CD4-positive, CD25-positive, alpha-beta regulatory T cell (primary cell): ENCODE results near the gene GBE1. TPM values are rescaled to one million over a fixed set of nuclear protein-coding genes. Genes with fewer than 3 reads are reported as not detected.
A peak's percentile ranks its signal among the peaks of the same experiment; 100 is the strongest.

ENCODE experiments used
- ATAC-seq, 2 donors: fragments of 150-1000 bp; cut with Tn5 transposase; one replicate each; pipeline ENCODE4 v1.10.0; 2021; ENCODE audit warnings: low read depth in 2 of 2, moderate number of reproducible peaks in 2 of 2, moderate library complexity in 1 of 2
- DNase-seq, 3 donors: peaks; one replicate each; pipeline versions ENCODE4 v3.0.0 to v3.0.0-alpha.2; 2012 to 2022; ENCODE audit warnings: mixed read lengths in 1 of 3
- H3K27ac ChIP-seq: one replicate; pipeline ENCODE4 v1.7.0; 2013; ENCODE audit warnings: mild to moderate bottlenecking, low read length; ENCODE audit not compliant: insufficient read depth, poor library complexity, severe bottlenecking
- H3K27me3 ChIP-seq: one replicate; pipeline ENCODE4 v1.7.0; 2013; ENCODE audit warnings: low read length; ENCODE audit not compliant: control insufficient read depth, insufficient read depth
- H3K36me3 ChIP-seq: one replicate; pipeline ENCODE4 v1.7.0; 2013; ENCODE audit warnings: mild to moderate bottlenecking, low read length, moderate library complexity; ENCODE audit not compliant: control insufficient read depth, insufficient read depth
- H3K4me1 ChIP-seq: 2 replicates; pipeline ENCODE4 v1.7.0; 2013; ENCODE audit warnings: mild to moderate bottlenecking, low read length; ENCODE audit not compliant: insufficient read depth, control insufficient read depth, poor library complexity, severe bottlenecking
- H3K4me3 ChIP-seq: one replicate; pipeline ENCODE4 v1.7.0; 2013; ENCODE audit warnings: low read depth, mild to moderate bottlenecking, low read length, moderate library complexity
- H3K9me3 ChIP-seq, 2 experiments: 1 replicate in 1 of 2; 2 replicates in 1 of 2; pipeline ENCODE4 v1.7.0; 2013; ENCODE audit warnings: low read length in 2 of 2, mild to moderate bottlenecking in 1 of 2, moderate library complexity in 1 of 2; ENCODE audit not compliant: control insufficient read depth in 2 of 2
- H3K27ac Mint-ChIP-seq, 3 donors: one replicate each; pipeline ENCODE4 v1.8.0; 2020 to 2022; ENCODE audit warnings: mild to moderate bottlenecking in 3 of 3, mixed read lengths in 3 of 3, moderate library complexity in 2 of 3
- H3K27me3 Mint-ChIP-seq: one replicate; pipeline ENCODE4 v1.8.0; 2022; ENCODE audit warnings: mild to moderate bottlenecking, mixed read lengths
- H3K36me3 Mint-ChIP-seq: one replicate; pipeline ENCODE4 v1.8.0; 2020; ENCODE audit warnings: mixed read lengths
- H3K4me1 Mint-ChIP-seq, 4 donors: one replicate each; pipeline ENCODE4 v1.8.0; 2020 to 2022; ENCODE audit warnings: mixed read lengths in 4 of 4, mild to moderate bottlenecking in 1 of 4
- H3K4me3 Mint-ChIP-seq, 4 donors: one replicate each; pipeline ENCODE4 v1.8.0; 2020 to 2022; ENCODE audit warnings: mild to moderate bottlenecking in 4 of 4, mixed read lengths in 4 of 4, moderate library complexity in 3 of 4
- H3K9me3 Mint-ChIP-seq, 7 donors: one replicate each; pipeline ENCODE4 v1.8.0; 2020 to 2022; ENCODE audit warnings: mixed read lengths in 7 of 7, mild to moderate bottlenecking in 3 of 7, moderate library complexity in 2 of 7
- polyA plus RNA-seq, 4 donors: library from polyadenylated mRNA; unstranded; fragments of 300-500 nt; fragmentation: Illumina TruSeq; gene quantifications; one replicate each; pipeline ENCODE4 v1.2.3, GENCODE V29; 2021
- total RNA-seq: library from RNA; stranded (reverse); gene quantifications from one replicate; pipeline ENCODE4 v1.2.3, GENCODE V29; 2022

GBE1 gene
- total and polyA plus RNA-seq, 5 donors from 2014 or later = 5.2 to 9.7 (median 8.6) TPM

GRCh38 chr3:81651139-81651538, 110.3 kb downstream of the GBE1 start:
- DNase-seq (no peak), ATAC-seq (no peak)
- Mint-ChIP-seq H3K4me1 (no peaks in the 10 kb centered on the region), H3K27me3 (no peaks in the 10 kb centered on the region), H3K36me3 (no peaks in the 10 kb centered on the region), H3K9me3 (no peaks in the 10 kb centered on the region), H3K4me3 (no peak overlapping the region), H3K27ac (no peak overlapping the region)
- Histone ChIP-seq H3K9me3 (no peaks in the 10 kb centered on the region), H3K27me3 (no peaks in the 10 kb centered on the region), H3K36me3 (no peaks in the 10 kb centered on the region), H3K4me3 (no peak overlapping the region), H3K4me1 (no peaks in the 10 kb centered on the region), H3K27ac (no peak overlapping the region)

DNA sequence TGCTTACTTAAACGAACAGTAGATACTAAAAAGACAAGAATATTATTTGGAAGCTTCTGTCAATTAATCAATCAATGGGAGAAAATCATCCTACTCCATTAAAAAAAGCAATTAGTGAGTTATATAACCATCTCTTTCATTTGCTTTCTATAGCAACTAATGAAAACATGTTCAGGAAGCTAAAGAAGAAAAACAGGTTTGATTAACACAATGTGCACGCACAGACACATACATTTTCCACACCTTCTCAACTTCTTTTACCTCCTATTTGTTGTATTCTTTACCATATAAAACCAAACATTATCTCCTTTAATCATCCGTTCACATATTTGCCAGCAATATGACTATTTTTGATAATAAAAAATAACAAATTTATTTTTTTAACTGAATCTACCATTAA, 111.3 kb downstream of the GBE1 start:
- DNase-seq = no peak
- Histone ChIP-seq H3K27ac (no peak overlapping the region), H3K4me3 (no peak overlapping the region), H3K36me3 (no peaks in the 10 kb centered on the region), H3K9me3 (no peaks in the 10 kb centered on the region), H3K4me1 (no peaks in the 10 kb centered on the region), H3K27me3 (no peaks in the 10 kb centered on the region)
- Mint-ChIP-seq H3K9me3 (no peaks in the 10 kb centered on the region), H3K36me3 (no peaks in the 10 kb centered on the region), H3K4me1 (no peaks in the 10 kb centered on the region), H3K27ac (no peak overlapping the region), H3K27me3 (no peaks in the 10 kb centered on the region), H3K4me3 (no peak overlapping the region)
- no peak for ATAC-seq

DNA sequence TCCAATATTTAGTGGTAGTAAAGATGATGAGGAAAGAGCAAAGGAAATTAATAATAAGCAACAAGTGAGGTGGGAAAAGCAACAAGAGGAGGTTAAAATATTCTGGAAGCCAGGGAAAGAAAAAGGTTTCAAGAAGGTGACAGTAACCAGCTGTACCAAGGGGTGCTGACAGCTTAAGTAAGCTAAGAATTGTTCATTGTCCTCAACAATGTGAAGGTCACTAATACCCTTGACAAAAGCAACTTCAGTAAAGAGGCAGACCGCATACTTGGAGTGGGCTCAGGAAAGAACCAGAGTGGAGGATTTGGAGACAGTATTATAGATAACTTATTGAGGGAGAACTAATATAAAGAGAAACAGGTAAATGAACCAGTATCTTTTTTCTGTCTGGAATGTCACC, 116.2 kb downstream of the GBE1 start:
- Mint-ChIP-seq H3K27ac (no peak overlapping the region), H3K27me3 (no peaks in the 10 kb centered on the region), H3K9me3 (peaks cover 0 to 2% (median 0%) of the 10 kb centered on the region in 7 donors), H3K4me3 (no peak overlapping the region), H3K36me3 (no peaks in the 10 kb centered on the region), H3K4me1 (no peaks in the 10 kb centered on the region)
- ATAC-seq (no peak), DNase-seq (no peak)
- no peaks in the 10 kb centered on the region for H3K36me3 ChIP-seq
- no peaks in the 10 kb centered on the region for H3K4me1 ChIP-seq
- no peak overlapping the region for H3K27ac ChIP-seq
- H3K9me3 ChIP-seq = no peaks in the 10 kb centered on the region
- no peaks in the 10 kb centered on the region for H3K27me3 ChIP-seq
- no peak overlapping the region for H3K4me3 ChIP-seq

GRCh38 chr3:81643721-81644120, 117.7 kb downstream of the GBE1 start:
- Mint-ChIP-seq H3K4me1 (no peaks in the 10 kb centered on the region), H3K9me3 (peaks cover 0 to 2% (median 0%) of the 10 kb centered on the region in 7 donors), H3K27me3 (no peaks in the 10 kb centered on the region), H3K4me3 (no peak overlapping the region), H3K36me3 (no peaks in the 10 kb centered on the region), H3K27ac (no peak overlapping the region)
- ATAC-seq (no peak), DNase-seq (no peak)
- Histone ChIP-seq H3K36me3 (no peaks in the 10 kb centered on the region), H3K27ac (no peak overlapping the region), H3K9me3 (no peaks in the 10 kb centered on the region), H3K4me3 (no peak overlapping the region), H3K27me3 (no peaks in the 10 kb centered on the region), H3K4me1 (no peaks in the 10 kb centered on the region)

DNA sequence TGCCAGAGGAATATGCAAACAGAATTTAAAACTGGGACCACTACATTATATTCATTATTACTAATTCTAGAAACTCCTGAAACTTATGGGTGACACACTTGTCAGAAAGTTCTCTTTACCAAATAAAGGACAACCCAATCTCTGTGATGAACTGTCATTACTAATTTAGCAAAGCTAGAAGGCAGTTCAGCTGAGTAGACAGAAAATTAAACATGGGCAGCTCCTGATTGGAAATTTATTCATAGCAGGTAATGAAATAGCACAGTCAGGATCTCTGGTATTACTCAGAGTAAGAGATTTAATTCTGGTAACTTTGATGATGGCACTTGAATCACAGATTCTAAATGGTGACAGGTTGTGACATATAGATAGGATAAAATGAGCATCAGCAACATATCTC, 123.0 kb downstream of the GBE1 start:
- no peaks in the 10 kb centered on the region for H3K36me3 Mint-ChIP-seq
- no peaks in the 10 kb centered on the region for H3K36me3 ChIP-seq
- no peaks in the 10 kb centered on the region for H3K9me3 ChIP-seq
- DNase-seq (no peak), ATAC-seq (no peak)
- H3K4me3 Mint-ChIP-seq = no peak overlapping the region
- H3K27me3 ChIP-seq = no peaks in the 10 kb centered on the region
- no peak overlapping the region for H3K27ac ChIP-seq
- peaks cover 0 to 3% (median 0%) of the 10 kb centered on the region in 7 donors for H3K9me3 Mint-ChIP-seq
- H3K27ac Mint-ChIP-seq = no peak overlapping the region
- no peaks in the 10 kb centered on the region for H3K4me1 Mint-ChIP-seq
- no peak overlapping the region for H3K4me3 ChIP-seq
- no peaks in the 10 kb centered on the region for H3K4me1 ChIP-seq
- H3K27me3 Mint-ChIP-seq = no peaks in the 10 kb centered on the region

- H3K27ac Mint-ChIP-seq = peak overlapping the region in 1 of 3 donors; percentile 52
- H3K27me3 Mint-ChIP-seq = no peaks in the 10 kb centered on the region
- H3K4me3 Mint-ChIP-seq = no peak overlapping the region
- ATAC-seq = no peak
- Histone ChIP-seq H3K27me3 (no peaks in the 10 kb centered on the region), H3K9me3 (no peaks in the 10 kb centered on the region), H3K4me3 (no peak overlapping the region), H3K36me3 (no peaks in the 10 kb centered on the region), H3K4me1 (no peaks in the 10 kb centered on the region), H3K27ac (no peak overlapping the region)
- H3K9me3 Mint-ChIP-seq = peaks cover 0 to 7% (median 0%) of the 10 kb centered on the region in 7 donors
- H3K36me3 Mint-ChIP-seq = peaks cover 6% of the 10 kb centered on the region
- no peaks in the 10 kb centered on the region for H3K4me1 Mint-ChIP-seq
- DNase-seq = no peak
Measured at GRCh38 chr3:81632659-81633058, 128.8 kb downstream of the GBE1 start.

GRCh38 chr3:81624756-81625155, 136.7 kb downstream of the GBE1 start:
- Histone ChIP-seq H3K36me3 (no peaks in the 10 kb centered on the region), H3K9me3 (no peaks in the 10 kb centered on the region), H3K4me3 (no peak overlapping the region), H3K4me1 (no peaks in the 10 kb centered on the region), H3K27ac (no peak overlapping the region), H3K27me3 (no peaks in the 10 kb centered on the region)
- ATAC-seq (no peak), DNase-seq (no peak)
- Mint-ChIP-seq H3K27me3 (no peaks in the 10 kb centered on the region), H3K4me1 (no peaks in the 10 kb centered on the region), H3K9me3 (no peaks in the 10 kb centered on the region), H3K4me3 (no peak overlapping the region), H3K27ac (no peak overlapping the region), H3K36me3 (no peaks in the 10 kb centered on the region)

GRCh38 chr3:81622395-81622794, 139.1 kb downstream of the GBE1 start:
- no peak overlapping the region for H3K4me3 Mint-ChIP-seq
- H3K27ac Mint-ChIP-seq = no peak overlapping the region
- no peaks in the 10 kb centered on the region for H3K9me3 Mint-ChIP-seq
- Histone ChIP-seq H3K4me3 (no peak overlapping the region), H3K27ac (no peak overlapping the region), H3K4me1 (no peaks in the 10 kb centered on the region), H3K9me3 (no peaks in the 10 kb centered on the region), H3K27me3 (no peaks in the 10 kb centered on the region), H3K36me3 (no peaks in the 10 kb centered on the region)
- H3K36me3 Mint-ChIP-seq = no peaks in the 10 kb centered on the region
- H3K4me1 Mint-ChIP-seq = no peaks in the 10 kb centered on the region
- no peaks in the 10 kb centered on the region for H3K27me3 Mint-ChIP-seq
- DNase-seq (no peak), ATAC-seq (no peak)
